GM12801 (cell line): ENCODE results near the gene C12orf43.

Source experiments
- CTCF ChIP-seq: IDR thresholded peaks from one replicate; pipeline ENCODE4 v1.5.1; 2011; ENCODE audit warnings: control low read depth; ENCODE audit not compliant: insufficient read length; ENCODE audit errors: extremely low read depth

C12orf43 gene

GRCh38 chr12:121059031-121059898, 43.0 kb upstream of the C12orf43 start:
- TF ChIP-seq CTCF = no peak

DNA sequence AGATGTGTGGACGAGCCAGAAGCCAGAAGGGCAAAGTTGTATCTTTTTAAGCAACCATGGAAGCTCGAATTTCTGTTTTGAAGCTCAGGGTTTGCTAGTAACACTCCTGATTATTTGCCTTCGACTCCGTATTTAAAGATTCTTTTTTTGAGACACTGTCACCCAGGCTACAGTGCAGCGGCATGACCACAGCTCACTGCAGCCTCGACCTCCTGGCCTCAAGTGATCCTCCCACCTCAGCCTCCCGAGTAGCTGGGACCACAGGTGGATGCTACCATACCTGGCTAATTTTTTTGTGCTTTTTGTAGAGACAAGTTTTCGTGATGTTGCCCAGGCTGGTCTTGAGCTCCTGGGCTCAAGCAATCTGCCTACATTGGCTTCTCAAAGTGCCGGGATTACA, 41.5 kb upstream of the C12orf43 start:
- no peak for TF ChIP-seq CTCF

- no peak for TF ChIP-seq CTCF
Measured at GRCh38 chr12:121053706-121054105, 37.4 kb upstream of the C12orf43 start.

DNA sequence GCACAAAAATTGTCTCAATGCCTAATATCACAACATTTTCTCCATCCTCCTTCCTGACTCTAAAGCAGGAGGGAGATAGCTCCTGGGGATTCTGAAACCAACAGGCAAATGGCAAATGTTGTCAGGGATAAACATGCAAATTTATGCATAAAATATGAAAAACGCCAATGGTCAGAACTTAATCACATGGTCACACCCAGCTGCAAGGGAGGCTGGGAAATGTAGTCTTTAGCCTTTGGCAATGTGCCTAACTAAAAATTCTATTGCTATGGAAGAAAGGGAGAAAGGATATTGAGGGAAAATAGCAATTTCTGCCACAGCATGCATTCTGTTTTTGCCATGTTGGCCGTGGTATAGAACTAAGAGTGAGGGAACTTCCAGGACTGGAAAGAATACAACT, 34.4 kb upstream of the C12orf43 start:
- TF ChIP-seq CTCF = no peak

DNA sequence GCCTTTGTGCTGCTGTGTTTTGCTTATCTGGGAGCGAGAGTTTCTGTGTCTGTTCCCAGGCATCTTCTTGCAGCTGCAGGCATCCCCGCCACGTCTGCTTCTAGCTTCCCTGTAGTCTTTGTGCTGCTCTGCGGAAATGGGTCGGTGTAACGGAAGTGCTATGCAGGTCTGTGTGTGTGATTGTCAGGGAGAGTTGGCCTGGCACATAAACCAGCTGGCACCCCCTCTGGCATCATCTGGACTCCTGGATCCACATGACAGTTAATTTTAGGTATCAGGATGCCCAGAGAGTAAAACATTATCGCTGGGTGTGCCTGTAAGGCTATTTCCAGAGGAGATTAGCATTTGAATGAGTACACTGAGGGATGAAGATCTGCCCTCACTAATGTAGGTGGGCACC, 32.2 kb upstream of the C12orf43 start:
- no peak for TF ChIP-seq CTCF

DNA sequence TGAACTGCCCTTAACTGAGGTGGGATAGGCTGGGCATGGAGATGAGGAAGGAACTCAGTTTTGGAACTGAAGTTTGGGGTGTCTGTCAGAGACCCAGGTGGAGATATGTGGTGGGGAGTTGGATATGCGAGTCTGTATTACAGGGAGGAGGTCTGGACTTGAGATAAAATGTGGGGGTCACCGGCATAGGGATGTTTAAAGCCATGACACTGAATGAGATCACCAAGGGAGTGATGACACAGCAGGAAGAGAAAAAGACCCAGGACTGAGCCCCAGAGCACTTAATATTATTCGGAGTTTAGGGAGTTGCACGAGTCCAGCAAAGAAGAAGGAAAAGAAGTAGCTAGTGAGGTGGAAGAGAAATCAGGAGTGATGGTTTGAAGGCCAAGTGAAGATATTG, 26.8 kb upstream of the C12orf43 start:
- TF ChIP-seq CTCF = no peak

DNA sequence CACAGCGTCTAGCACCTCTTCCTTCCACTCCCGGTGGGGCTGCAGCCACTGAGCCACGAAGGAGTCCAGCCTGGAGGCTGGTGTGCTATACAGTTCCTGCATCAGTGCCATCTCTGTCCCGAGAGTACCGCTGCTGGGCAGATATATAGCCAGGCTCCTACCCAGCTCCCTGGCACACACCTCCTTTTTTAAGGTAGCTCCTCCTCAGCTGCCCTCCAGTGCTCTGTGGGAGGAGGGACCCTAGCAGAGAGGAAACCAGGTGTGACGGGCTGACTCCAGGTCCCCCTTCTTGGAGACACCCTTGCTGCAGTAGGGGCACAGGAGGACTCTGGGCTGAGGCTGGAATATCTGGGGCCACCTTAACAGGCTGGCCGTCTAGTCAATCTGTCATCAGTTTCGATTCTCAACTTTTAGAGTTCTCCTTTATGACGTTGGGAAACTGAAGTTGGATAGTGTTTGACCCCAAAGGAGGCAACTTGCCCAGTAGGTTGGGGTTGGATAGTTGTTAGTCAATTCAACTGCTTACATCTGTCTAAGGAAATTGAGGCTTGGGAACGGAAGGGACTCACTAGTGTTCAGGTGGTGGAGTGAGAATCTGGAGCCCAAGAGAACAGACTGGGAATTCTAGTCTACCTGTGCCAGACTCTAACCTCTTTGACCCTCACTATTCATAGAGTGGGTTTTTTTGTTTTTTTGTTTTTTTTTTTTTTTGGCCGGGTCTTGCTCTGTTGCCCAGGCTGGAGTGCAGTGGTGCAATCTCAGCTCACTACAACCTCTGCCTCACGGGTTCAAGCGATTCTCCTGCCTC, 22.8 kb upstream of the C12orf43 start, which contains the start of gene OASL:
Gene OASL (minus strand): TSS at position 386 of the 808 bp plus-strand sequence. CDS start 275 bp downstream, at position 111.
- TF ChIP-seq CTCF = no peak
